Mucosa of descending colon (tissue), 3 donors: ENCODE results near the gene STK4. TPM values are rescaled to one million over a fixed set of nuclear protein-coding genes. Genes with fewer than 3 reads are reported as not detected.
A peak's percentile ranks its signal among the peaks of the same experiment; 100 is the strongest.

Experiments used
- ATAC-seq: fragments of 200-7000 bp; cut with Tn5 transposase; one replicate; pipeline ENCODE4 v1.9.1; 2020; ENCODE audit warnings: mild to moderate bottlenecking, moderate library complexity
- DNase-seq, 3 donors: peaks; one replicate each; pipeline ENCODE4 v3.0.0-alpha.2; 2020
- H3K36me3 ChIP-seq: fragments of 200-600 bp; one replicate; pipeline ENCODE4 v1.8.0; 2021; ENCODE audit warnings: low read depth, mild to moderate bottlenecking
- H3K4me1 ChIP-seq: fragments of 200-600 bp; one replicate; pipeline ENCODE4 v1.8.0; 2021; ENCODE audit warnings: low read depth, mild to moderate bottlenecking
- H3K4me3 ChIP-seq: fragments of 200-600 bp; one replicate; pipeline ENCODE4 v1.8.0; 2021; ENCODE audit warnings: mild to moderate bottlenecking
- H3K9me3 ChIP-seq: fragments of 200-600 bp; one replicate; pipeline ENCODE4 v1.8.0; 2021; ENCODE audit warnings: mild to moderate bottlenecking
- intact Hi-C, 2 donors: fragments of 100-400 bp; cut with DNase I in 1 of 2; cut with micrococcal nuclease in 1 of 2; formaldehyde crosslinking; loops; one replicate each; pipeline versions ENCODE4 v1.11.0 to v1.11.1; 2022; cut with DNase I, micrococcal nuclease
- total RNA-seq, 3 donors: library from RNA; stranded (reverse); fragmentation: NEBNext Ultra II Directional in 2 of 3; extraction: Animal tissue kit (Norgen Biotek cat#: 25700) in 2 of 3; gene quantifications; one replicate each; pipeline versions ENCODE4 v1.2.1 to v1.2.4, GENCODE V29; 2021 to 2023
- TF ChIP-seq, protein P1 (sequence below): fragments of 200-600 bp; IDR thresholded peaks from one replicate; pipeline ENCODE4 v1.8.0; 2022; ENCODE audit warnings: antibody characterized with exemption, mild to moderate bottlenecking
- donor health status: DM: no; HTN: no; CAD: no; lungs with moderate emphysema.
- donor health status: DM: no; HTN: no; CAD: no.
- donor health status: DM: no; HTN: yes; CAD: no.

Gene STK4
- total RNA-seq, 3 donors from 2014 or later, result 34.2 to 42.0 (median 36.6) TPM

DNA sequence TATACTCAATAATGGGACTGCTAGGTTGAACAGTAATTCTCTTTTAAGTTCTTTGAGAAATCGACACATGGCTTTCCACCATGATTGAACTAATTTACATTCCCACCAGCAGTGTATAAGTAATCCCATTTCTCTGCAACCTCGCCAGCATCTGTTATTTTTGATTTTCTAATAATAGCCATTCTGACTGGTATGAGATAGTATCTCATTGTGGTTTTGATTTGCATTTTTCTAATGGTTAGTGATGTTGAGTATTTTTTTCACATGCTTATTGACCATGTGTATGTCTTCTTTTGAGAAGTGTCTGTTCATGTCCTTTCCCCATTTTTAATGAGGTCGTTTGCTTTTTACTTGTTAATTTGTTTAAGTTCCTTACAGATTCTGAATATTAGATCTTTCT lies 66.5 kb downstream of the STK4 start:
- no peaks in the 10 kb centered on the region for H3K4me1 ChIP-seq
- no peak overlapping the region for H3K4me3 ChIP-seq
- no peaks in the 10 kb centered on the region for H3K36me3 ChIP-seq
- TF ChIP-seq, protein P1, sequence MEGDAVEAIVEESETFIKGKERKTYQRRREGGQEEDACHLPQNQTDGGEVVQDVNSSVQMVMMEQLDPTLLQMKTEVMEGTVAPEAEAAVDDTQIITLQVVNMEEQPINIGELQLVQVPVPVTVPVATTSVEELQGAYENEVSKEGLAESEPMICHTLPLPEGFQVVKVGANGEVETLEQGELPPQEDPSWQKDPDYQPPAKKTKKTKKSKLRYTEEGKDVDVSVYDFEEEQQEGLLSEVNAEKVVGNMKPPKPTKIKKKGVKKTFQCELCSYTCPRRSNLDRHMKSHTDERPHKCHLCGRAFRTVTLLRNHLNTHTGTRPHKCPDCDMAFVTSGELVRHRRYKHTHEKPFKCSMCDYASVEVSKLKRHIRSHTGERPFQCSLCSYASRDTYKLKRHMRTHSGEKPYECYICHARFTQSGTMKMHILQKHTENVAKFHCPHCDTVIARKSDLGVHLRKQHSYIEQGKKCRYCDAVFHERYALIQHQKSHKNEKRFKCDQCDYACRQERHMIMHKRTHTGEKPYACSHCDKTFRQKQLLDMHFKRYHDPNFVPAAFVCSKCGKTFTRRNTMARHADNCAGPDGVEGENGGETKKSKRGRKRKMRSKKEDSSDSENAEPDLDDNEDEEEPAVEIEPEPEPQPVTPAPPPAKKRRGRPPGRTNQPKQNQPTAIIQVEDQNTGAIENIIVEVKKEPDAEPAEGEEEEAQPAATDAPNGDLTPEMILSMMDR, result no peak
- H3K9me3 ChIP-seq, result no peaks in the 10 kb centered on the region
- no peak for DNase-seq
- no peak for ATAC-seq
- intact Hi-C loops, result no loop called here

DNA sequence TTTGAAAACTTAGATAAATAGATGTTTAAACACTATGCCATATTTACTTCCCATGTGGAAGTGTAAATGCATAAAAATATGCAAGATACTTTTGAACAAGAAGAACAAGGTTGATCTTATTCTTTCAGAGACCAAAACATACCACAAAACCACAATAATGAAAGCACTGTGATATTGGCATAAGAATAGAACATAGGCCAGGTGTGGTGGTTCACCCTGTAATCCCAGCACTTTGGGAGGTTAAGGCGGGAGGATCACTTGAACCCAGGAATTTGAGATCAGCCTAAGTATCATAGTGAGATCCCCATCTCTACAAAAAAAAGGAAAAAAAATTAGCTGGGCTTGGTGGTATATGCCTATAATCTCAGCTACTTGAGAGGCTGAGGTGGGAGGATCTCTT lies 68.1 kb downstream of the STK4 start:
- no peaks in the 10 kb centered on the region for H3K4me1 ChIP-seq
- no peak overlapping the region for H3K4me3 ChIP-seq
- TF ChIP-seq, protein P1, result no peak
- ATAC-seq (no peak), DNase-seq (no peak)
- H3K9me3 ChIP-seq, result no peaks in the 10 kb centered on the region
- no peaks in the 10 kb centered on the region for H3K36me3 ChIP-seq
- intact Hi-C loops, result no loop called here

DNA sequence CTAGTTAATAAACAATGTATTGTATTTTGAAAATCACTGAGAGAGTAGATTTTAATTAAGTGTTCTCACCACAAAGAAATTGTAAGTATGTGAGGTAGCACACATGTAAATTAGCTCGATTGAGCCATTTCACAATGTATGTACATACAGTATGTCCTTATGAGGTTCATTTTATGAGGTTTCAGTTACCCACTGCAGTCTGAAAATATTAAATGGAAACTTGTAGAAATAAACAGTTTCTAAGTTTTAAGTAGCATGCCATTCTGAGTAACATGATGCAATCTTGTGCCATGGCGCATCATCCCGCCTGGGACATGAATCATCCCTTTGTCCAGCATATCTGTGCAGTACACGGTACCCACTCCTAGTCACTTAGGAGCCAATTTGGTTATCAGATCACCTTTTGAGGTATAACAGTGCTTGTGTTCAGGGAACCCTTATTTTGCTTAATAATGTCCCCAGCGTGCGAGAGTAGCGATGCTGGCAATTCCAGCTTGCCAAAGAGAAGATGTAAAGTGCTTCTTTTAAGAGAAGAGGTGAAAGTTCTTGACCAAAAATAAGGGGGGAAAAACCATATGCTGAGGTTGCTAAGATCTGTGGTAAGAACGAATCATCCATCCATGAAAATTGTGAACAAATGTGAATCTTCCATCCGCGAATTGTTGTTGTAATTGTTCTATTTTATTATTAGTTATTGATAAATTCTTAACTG lies 69.9 kb downstream of the STK4 start:
- DNase-seq (no peak), ATAC-seq (no peak)
- Histone ChIP-seq H3K4me3 (no peak overlapping the region), H3K36me3 (no peaks in the 10 kb centered on the region), H3K9me3 (no peaks in the 10 kb centered on the region), H3K4me1 (peaks cover 6% of the 10 kb centered on the region)
- TF ChIP-seq, protein P1, result no peak
- intact Hi-C loops, result no loop called here

DNA sequence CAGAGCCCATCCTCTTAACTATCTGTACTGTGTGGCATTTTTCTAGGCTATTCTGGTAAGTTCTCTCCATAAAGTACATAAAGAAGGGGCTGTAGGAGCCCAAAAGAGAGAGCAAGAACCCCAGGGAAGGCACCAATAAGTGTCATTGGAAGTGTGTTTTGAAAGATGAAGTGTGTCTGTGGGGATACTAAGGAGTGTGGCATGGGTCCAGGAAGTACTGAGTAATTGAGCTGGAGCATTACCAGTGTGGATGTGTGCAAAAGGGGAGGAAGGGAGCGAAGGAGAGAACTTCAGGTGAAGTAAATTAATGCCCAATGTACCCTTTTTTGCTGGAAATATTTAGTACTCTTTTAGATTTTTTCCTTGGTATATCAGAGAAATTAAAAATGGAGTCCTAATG lies 70.7 kb downstream of the STK4 start:
- H3K36me3 ChIP-seq, result no peaks in the 10 kb centered on the region
- TF ChIP-seq, protein P1, result no peak
- H3K4me3 ChIP-seq, result no peak overlapping the region
- intact Hi-C loops, result no loop called here
- H3K4me1 ChIP-seq, result peaks cover 12% of the 10 kb centered on the region
- H3K9me3 ChIP-seq, result no peaks in the 10 kb centered on the region
- DNase-seq, result peak in 1 of 3 donors; percentile 27
- no peak for ATAC-seq

DNA sequence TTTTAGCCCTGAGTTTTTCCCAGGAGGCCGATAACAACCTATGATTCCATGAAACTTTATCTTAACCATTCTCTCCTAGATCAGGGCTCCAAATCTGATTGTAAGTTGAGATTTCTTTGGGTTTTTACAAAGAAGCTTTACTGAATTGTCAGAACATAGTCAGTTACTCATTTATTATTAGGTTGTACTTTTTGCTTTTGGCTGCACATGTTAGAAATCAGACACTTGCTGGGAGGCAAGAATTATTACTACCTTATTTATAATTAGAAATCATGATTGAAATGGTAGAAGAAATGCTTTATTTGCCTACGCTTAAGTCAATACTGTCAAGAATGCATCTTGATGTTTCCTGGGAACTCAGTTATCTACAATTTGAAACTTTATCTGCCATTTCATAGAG lies 71.3 kb downstream of the STK4 start:
- TF ChIP-seq, protein P1, result no peak
- intact Hi-C loops, result no loop called here
- Histone ChIP-seq H3K4me1 (peaks cover 12% of the 10 kb centered on the region), H3K4me3 (no peak overlapping the region), H3K9me3 (no peaks in the 10 kb centered on the region), H3K36me3 (no peaks in the 10 kb centered on the region)
- ATAC-seq (no peak), DNase-seq (no peak)
